HepG2 (cell line): Measurements from ENCODE around the gene ELL. TPM values are rescaled to one million over a fixed set of nuclear protein-coding genes. Genes with fewer than 3 reads are reported as not detected.
A peak's percentile ranks its signal among the peaks of the same experiment; 100 is the strongest.

Source experiments
- ATAD3A ChIP-seq: sonication (generic); formaldehyde crosslinking; IDR thresholded peaks from 2 replicates; pipeline ENCODE4 v1.4.0; 2020; ENCODE audit warnings: missing genetic modification reagents
- GATAD2A ChIP-seq: IDR thresholded peaks from 2 replicates; pipeline ENCODE4 v1.6.1; 2016
- HNF1A ChIP-seq, 2 experiments: sonication (generic) in 1 of 2; formaldehyde crosslinking in 1 of 2; IDR thresholded peaks; 2 replicates each; pipeline versions ENCODE4 v1.4.0 to v1.6.1; 2016 to 2020; ENCODE audit warnings: borderline replicate concordance in 1 of 2, low read depth in 1 of 2, mild to moderate bottlenecking in 1 of 2, missing genetic modification reagents in 1 of 2
- MAX ChIP-seq: IDR thresholded peaks from 2 replicates; pipeline ENCODE4 v1.6.1; 2012; ENCODE audit warnings: inconsistent platforms
- MLXIP ChIP-seq: sonication (generic); formaldehyde crosslinking; IDR thresholded peaks from 2 replicates; pipeline ENCODE4 v1.9.0; 2021; ENCODE audit warnings: missing genetic modification reagents, borderline replicate concordance
- PAF1 ChIP-seq: IDR thresholded peaks from 2 replicates; pipeline ENCODE4 v1.6.1; 2016; ENCODE audit warnings: missing genetic modification reagents, missing compliant biosample characterization
- RBFOX2 ChIP-seq: fragments of 200-400 bp; formaldehyde crosslinking; IDR thresholded peaks from 2 replicates; pipeline ENCODE4 v1.6.1; 2017; ENCODE audit warnings: low read depth, mild to moderate bottlenecking, low read length
- SATB2 ChIP-seq: sonication (generic); formaldehyde crosslinking; IDR thresholded peaks from 2 replicates; pipeline ENCODE4 v1.5.0; 2020; ENCODE audit warnings: missing genetic modification reagents
- SMARCE1 ChIP-seq: fragments of 450-650 bp; IDR thresholded peaks from 2 replicates; pipeline ENCODE4 v1.6.1; 2017; ENCODE audit warnings: borderline replicate concordance
- TBX2 ChIP-seq: sonication (generic); formaldehyde crosslinking; IDR thresholded peaks from 2 replicates; pipeline ENCODE4 v1.5.0; 2020; ENCODE audit warnings: missing genetic modification reagents, mild to moderate bottlenecking, borderline replicate concordance
- U2AF1 ChIP-seq: fragments of 200-400 bp; formaldehyde crosslinking; optimal IDR thresholded peaks from 2 replicates; pipeline ENCODE3; 2017; ENCODE audit warnings: mild to moderate bottlenecking, low read depth, low read length
- ZNF788 ChIP-seq: sonication (generic); formaldehyde crosslinking; IDR thresholded peaks from 2 replicates; pipeline ENCODE4 v1.5.0; 2020; ENCODE audit warnings: mild to moderate bottlenecking, missing genetic modification reagents, borderline replicate concordance
- ZNF83 ChIP-seq: sonication (generic); formaldehyde crosslinking; IDR thresholded peaks from 2 replicates; pipeline ENCODE4 v1.4.0; 2020; ENCODE audit warnings: missing genetic modification reagents, mild to moderate bottlenecking, borderline replicate concordance
- polyA plus RNA-seq, 8 experiments: library from polyadenylated mRNA; depleted of rRNA in 3 of 8; stranded (reverse) in 7 of 8; unstranded in 1 of 8; fragments of >200 nt; fragmentation: Illumina TruSeq in 4 of 8; extraction: Trizol in 4 of 8; gene quantifications; 2 replicates each; pipeline versions ENCODE4 v1.2.1 to v1.2.3, GENCODE V29; 2011 to 2016; ENCODE audit warnings: low read depth in 4 of 8, missing spikeins in 1 of 8, mixed read lengths in 1 of 8; ENCODE audit not compliant: insufficient read depth in 1 of 8
- total RNA-seq, 5 experiments: library from RNA; depleted of rRNA; stranded (reverse); fragments of >200 nt; fragmentation: Illumina TruSeq; extraction: Trizol; gene quantifications; 2 replicates each; pipeline ENCODE4 v1.2.3, GENCODE V29; 2016; ENCODE audit warnings: low read depth in 1 of 5
- TF ChIP-seq, protein P1 (sequence below): sonication (generic); formaldehyde crosslinking; IDR thresholded peaks from 2 replicates; pipeline ENCODE4 v1.5.0; 2020; ENCODE audit warnings: mild to moderate bottlenecking, missing genetic modification reagents
- TF ChIP-seq, protein P2 (sequence below): sonication (generic); formaldehyde crosslinking; IDR thresholded peaks from 2 replicates; pipeline ENCODE4 v1.9.0; 2022; ENCODE audit warnings: missing genetic modification reagents, mild to moderate bottlenecking, borderline replicate concordance
- TF ChIP-seq, protein P3 (sequence below), 2 experiments: fragments of 450-650 bp in 1 of 2; sonication (generic) in 1 of 2; formaldehyde crosslinking; IDR thresholded peaks; 2 replicates each; pipeline versions ENCODE4 v1.5.0 to v1.8.0; 2020 to 2022; ENCODE audit warnings: mild to moderate bottlenecking in 1 of 2, missing genetic modification reagents in 1 of 2

The ELL gene
- total and polyA plus RNA-seq, 2 of the 13 experiments (the other 11 are each of a cell fraction or from before 2014, with no cell fraction given), result 3.7 to 5.4 TPM

DNA sequence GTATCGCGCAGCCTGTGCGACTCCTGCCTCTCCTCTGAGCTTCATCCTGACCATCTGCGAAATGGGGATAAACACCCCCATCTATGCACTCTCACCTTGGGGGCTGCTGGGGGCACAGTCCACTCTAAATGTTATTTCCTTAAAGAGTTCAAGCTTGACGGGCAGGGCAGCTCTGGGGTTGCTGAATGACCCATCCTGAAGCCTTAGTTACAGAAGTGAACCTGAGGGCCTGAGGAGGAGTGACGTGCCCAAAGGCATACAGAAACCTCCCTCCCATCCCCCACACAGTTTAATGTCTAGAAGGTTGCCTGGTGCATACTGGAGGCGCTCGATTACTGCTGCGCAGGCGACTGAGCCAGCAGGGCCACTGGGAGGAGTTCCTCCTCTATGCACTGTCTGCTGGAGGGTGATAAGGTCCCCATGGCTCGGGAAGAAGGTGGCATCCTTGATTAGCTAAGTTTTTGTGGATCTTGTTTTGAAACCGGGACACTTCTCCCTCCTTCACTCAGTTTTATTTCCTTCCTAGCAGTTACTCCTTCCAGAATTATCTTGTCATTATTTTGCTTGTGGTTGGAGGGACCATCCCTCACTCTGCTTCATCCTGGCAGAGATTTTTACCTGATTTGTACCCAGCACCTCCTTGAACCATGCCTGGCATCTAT, 22.1 kb upstream of the ELL start (continued):
- TF ChIP-seq, protein P1, sequence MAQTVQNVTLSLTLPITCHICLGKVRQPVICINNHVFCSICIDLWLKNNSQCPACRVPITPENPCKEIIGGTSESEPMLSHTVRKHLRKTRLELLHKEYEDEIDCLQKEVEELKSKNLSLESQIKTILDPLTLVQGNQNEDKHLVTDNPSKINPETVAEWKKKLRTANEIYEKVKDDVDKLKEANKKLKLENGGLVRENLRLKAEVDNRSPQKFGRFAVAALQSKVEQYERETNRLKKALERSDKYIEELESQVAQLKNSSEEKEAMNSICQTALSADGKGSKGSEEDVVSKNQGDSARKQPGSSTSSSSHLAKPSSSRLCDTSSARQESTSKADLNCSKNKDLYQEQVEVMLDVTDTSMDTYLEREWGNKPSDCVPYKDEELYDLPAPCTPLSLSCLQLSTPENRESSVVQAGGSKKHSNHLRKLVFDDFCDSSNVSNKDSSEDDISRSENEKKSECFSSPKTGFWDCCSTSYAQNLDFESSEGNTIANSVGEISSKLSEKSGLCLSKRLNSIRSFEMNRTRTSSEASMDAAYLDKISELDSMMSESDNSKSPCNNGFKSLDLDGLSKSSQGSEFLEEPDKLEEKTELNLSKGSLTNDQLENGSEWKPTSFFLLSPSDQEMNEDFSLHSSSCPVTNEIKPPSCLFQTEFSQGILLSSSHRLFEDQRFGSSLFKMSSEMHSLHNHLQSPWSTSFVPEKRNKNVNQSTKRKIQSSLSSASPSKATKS (CRISPR knock-in tag), result no peak
- no peak for TF ChIP-seq ZNF83 (CRISPR knock-in tag)
- TF ChIP-seq SATB2 (CRISPR knock-in tag), result no peak
- TF ChIP-seq, protein P2, sequence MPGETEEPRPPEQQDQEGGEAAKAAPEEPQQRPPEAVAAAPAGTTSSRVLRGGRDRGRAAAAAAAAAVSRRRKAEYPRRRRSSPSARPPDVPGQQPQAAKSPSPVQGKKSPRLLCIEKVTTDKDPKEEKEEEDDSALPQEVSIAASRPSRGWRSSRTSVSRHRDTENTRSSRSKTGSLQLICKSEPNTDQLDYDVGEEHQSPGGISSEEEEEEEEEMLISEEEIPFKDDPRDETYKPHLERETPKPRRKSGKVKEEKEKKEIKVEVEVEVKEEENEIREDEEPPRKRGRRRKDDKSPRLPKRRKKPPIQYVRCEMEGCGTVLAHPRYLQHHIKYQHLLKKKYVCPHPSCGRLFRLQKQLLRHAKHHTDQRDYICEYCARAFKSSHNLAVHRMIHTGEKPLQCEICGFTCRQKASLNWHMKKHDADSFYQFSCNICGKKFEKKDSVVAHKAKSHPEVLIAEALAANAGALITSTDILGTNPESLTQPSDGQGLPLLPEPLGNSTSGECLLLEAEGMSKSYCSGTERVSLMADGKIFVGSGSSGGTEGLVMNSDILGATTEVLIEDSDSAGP (CRISPR knock-in tag), result peak; percentile 98
- TF ChIP-seq GATAD2A, result no peak
- TF ChIP-seq PAF1 (CRISPR knock-in tag), result no peak
- TF ChIP-seq SMARCE1, result no peak
- 0 out of 2 replicates have a peak, but pooled peaks have one; percentile 18 for TF ChIP-seq MAX
- no peak for TF ChIP-seq ATAD3A (CRISPR knock-in tag)
- no peak for TF ChIP-seq MLXIP (CRISPR knock-in tag)
- TF ChIP-seq RBFOX2, result no peak; the same call in 1 of the 2 replicates
- TF ChIP-seq TBX2 (CRISPR knock-in tag), result peak; percentile 63; the same call in 1 of the 2 replicates
- TF ChIP-seq, protein P3, sequence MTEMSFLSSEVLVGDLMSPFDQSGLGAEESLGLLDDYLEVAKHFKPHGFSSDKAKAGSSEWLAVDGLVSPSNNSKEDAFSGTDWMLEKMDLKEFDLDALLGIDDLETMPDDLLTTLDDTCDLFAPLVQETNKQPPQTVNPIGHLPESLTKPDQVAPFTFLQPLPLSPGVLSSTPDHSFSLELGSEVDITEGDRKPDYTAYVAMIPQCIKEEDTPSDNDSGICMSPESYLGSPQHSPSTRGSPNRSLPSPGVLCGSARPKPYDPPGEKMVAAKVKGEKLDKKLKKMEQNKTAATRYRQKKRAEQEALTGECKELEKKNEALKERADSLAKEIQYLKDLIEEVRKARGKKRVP (CRISPR knock-in tag; IDR thresholded peaks at IDR 0.05), result no peak
- no peak for TF ChIP-seq U2AF1
- TF ChIP-seq HNF1A (IDR thresholded peaks at IDR 0.05; ENCODE audit: low read depth), result no peak
- no peak for TF ChIP-seq HNF1A (CRISPR knock-in tag; IDR thresholded peaks at IDR 0.05; ENCODE audit: borderline replicate concordance)
- peak; percentile 36; the same call in 1 of the 2 replicates for TF ChIP-seq ZNF788 (CRISPR knock-in tag)
